Measurements from ENCODE around the gene FN3K.

Gene FN3K

DNA sequence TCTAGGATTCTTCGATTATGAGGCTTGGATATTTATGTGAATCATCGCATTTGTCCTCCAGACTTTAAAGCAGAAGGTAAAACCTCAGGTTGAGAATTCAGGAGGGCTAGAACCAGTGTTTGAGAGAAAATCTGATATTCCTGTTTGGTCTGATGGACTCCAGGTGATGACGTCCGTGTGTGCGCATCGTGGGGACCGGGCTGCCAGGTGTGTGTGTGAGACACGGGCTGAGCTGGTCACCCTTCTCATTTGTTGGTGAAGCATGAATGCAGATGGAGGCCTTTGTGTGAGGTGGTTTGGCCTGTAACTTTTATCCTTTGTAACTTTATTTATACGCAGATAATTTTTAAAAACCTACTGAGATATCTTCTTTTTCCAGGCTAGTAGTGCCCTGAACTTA, 61.6 kb downstream of the FN3K start:
- no peak for DNase-seq

DNA sequence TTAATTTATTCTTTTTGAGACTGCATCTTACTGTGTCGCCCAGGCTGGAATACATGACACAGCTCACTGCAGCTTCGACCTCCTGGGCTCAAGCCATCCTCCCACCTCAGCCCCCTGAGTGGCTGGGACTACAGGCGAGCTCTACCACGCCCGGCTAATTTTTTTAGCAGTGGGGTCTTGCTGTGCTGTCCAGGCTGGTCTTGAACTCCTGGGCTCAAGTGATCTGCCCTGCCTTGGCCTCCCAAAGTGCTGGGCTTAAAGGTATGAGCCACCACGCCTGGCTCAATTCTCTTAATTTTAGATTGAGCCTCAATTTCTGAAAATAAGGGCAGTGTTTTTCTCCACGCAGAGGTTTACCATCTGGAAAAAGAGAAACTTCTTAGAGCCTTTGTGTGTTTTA, 63.3 kb downstream of the FN3K start:
- DNase-seq = no peak

DNA sequence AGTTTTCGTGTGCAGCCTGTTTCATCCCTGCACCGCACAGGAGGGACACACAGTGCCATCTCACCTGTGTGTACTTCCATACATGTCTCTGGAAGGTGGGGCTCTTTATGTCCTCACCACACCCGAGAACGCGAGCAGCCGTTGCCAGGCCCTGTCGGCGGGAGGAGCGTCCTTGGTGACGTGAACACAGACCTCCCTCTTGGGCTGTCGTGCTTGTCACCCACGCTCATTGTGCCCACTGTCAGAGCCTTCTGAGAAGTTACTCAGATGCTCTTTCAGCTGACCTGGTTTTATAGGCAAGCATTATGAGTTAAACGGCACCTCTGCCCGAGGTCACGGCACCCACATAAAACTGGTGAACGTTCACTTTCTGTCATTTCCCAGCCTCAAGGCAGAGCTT, 64.2 kb downstream of the FN3K start:
- DNase-seq = no peak
